GM18867 (cell line): ENCODE results near the gene CCDC9B.

ENCODE experiments used
- ATAC-seq: cut with Tn5 transposase; IDR thresholded peaks from one replicate; pipeline ENCODE4 v1.9.1; 2021; ENCODE audit warnings: mild to moderate bottlenecking, moderate library complexity; ENCODE audit not compliant: unreplicated experiment

The CCDC9B gene

GRCh38 chr15:40293905-40294895 lies 46.5 kb downstream of the CCDC9B start:
- ATAC-seq, result no peak

- ATAC-seq, result no peak
These were observed 47.7 kb downstream of the CCDC9B start for GRCh38 chr15:40293006-40293405.

- no peak for ATAC-seq
These were observed 48.5 kb downstream of the CCDC9B start for GRCh38 chr15:40292246-40292645.

- no peak for ATAC-seq
These were observed 49.7 kb downstream of the CCDC9B start for GRCh38 chr15:40290918-40291574.

GRCh38 chr15:40290545-40290917 lies 50.2 kb downstream of the CCDC9B start:
- ATAC-seq, result no peak

GRCh38 chr15:40289140-40289775 lies 51.5 kb downstream of the CCDC9B start:
- ATAC-seq, result no peak

GRCh38 chr15:40287968-40288367 lies 52.8 kb downstream of the CCDC9B start:
- ATAC-seq, result no peak

- ATAC-seq, result no peak
These were observed 53.2 kb downstream of the CCDC9B start for GRCh38 chr15:40287505-40287904.

GRCh38 chr15:40286794-40287193 lies 53.9 kb downstream of the CCDC9B start:
- ATAC-seq, result no peak

GRCh38 chr15:40286061-40286532 lies 54.6 kb downstream of the CCDC9B start:
- ATAC-seq, result no peak

GRCh38 chr15:40285554-40286011 lies 55.2 kb downstream of the CCDC9B start:
- ATAC-seq, result no peak

GRCh38 chr15:40285151-40285550 lies 55.6 kb downstream of the CCDC9B start:
- no peak for ATAC-seq

GRCh38 chr15:40283615-40284300 lies 57.0 kb downstream of the CCDC9B start:
- no peak for ATAC-seq

GRCh38 chr15:40282869-40283614 lies 57.7 kb downstream of the CCDC9B start, which contains the start of gene ANKRD63:
TSS of gene ANKRD63 (minus strand) at chr15:40283064. CDS start at chr15:40282586, 478 bp downstream.
- ATAC-seq, result peak; percentile 24

GRCh38 chr15:40282147-40282868 lies 58.4 kb downstream of the CCDC9B start:
- ATAC-seq, result peak; percentile 49

GRCh38 chr15:40281801-40282146 lies 59.0 kb downstream of the CCDC9B start:
- ATAC-seq, result no peak
